IPS-20b (cell line): Measurements from ENCODE around the gene FAM13C.
A peak's percentile ranks its signal among the peaks of the same experiment; 100 is the strongest.

Experiments
- H3K27ac ChIP-seq: one replicate; pipeline ENCODE4 v1.5.1; 2013; ENCODE audit warnings: low read length
- H3K27me3 ChIP-seq: 2 replicates; pipeline ENCODE4 v1.6.1; 2013; ENCODE audit warnings: mild to moderate bottlenecking, low read length, inconsistent platforms; ENCODE audit not compliant: insufficient read depth
- H3K36me3 ChIP-seq: 2 replicates; pipeline ENCODE4 v1.6.1; 2013; ENCODE audit warnings: low read depth, mild to moderate bottlenecking, inconsistent platforms, low read length, moderate library complexity; ENCODE audit not compliant: insufficient read depth
- H3K4me1 ChIP-seq: 2 replicates; pipeline ENCODE4 v1.6.1; 2013; ENCODE audit warnings: mild to moderate bottlenecking, control low read depth, inconsistent platforms, low read length, moderate library complexity; ENCODE audit not compliant: insufficient read depth
- H3K4me3 ChIP-seq: 2 replicates; pipeline ENCODE4 v1.5.1; 2013; ENCODE audit warnings: mild to moderate bottlenecking, low read length, inconsistent platforms
- H3K9ac ChIP-seq: 2 replicates; pipeline ENCODE4 v1.6.1; 2013; ENCODE audit warnings: low read depth, mild to moderate bottlenecking, inconsistent platforms, low read length, moderate library complexity
- H3K9me3 ChIP-seq: 2 replicates; pipeline ENCODE4 v1.6.1; 2013; ENCODE audit warnings: mild to moderate bottlenecking, low read depth, low read length, inconsistent platforms; ENCODE audit not compliant: insufficient read depth

Gene FAM13C

DNA sequence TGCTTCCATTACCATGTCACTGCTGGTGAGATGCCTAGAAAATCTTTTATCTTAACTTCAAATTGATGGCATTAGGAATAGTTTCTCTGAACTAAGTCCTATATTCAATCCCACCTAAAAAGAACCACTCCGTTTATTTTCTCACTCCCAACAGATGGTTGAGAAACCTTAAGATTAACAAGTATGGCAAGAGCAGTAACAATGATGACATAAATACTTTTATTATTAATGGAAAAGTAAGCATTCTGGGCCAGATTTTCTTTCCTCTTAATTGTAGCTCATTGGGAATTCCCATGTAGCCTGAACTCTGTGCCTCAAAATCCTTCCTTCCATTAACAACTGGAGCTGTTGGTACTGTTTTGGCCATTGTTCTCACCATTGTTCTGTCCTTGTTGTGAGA is 21.1 kb upstream of the FAM13C start:
- H3K27me3 ChIP-seq, result no peaks in the 10 kb centered on the region
- no peaks in the 10 kb centered on the region; the same call in 1 of the 2 replicates for H3K4me1 ChIP-seq
- H3K9ac ChIP-seq, result no peak overlapping the region
- no peaks in the 10 kb centered on the region for H3K9me3 ChIP-seq
- H3K36me3 ChIP-seq, result no peaks in the 10 kb centered on the region
- H3K27ac ChIP-seq, result no peak overlapping the region
- H3K4me3 ChIP-seq, result no peak overlapping the region

DNA sequence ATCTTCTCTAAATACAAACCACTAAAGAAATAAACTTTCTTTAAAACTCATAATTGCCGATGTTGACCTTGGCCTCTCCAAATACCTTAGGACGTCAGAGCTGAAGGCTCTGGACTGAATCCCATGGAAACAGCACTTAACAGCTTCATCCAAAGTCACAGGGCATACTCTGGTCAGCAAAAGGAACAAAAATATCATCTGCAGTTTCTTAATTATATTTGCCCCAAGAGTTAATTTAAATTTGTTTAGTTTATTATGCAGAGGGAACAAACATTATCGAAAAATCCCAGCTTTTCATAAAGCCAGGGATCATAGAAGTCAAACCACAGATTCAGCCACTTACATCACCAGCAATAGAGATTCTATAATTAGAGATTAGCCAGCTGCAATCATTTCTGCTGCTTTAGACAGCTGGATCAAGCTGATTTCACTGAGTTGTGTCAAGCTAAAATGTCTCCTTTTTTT is 20.5 kb upstream of the FAM13C start:
- Histone ChIP-seq H3K4me3 (no peak overlapping the region), H3K9ac (no peak overlapping the region), H3K36me3 (no peaks in the 10 kb centered on the region), H3K27me3 (no peaks in the 10 kb centered on the region), H3K27ac (no peak overlapping the region), H3K9me3 (no peaks in the 10 kb centered on the region), H3K4me1 (no peaks in the 10 kb centered on the region; the same call in 1 of the 2 replicates)

DNA sequence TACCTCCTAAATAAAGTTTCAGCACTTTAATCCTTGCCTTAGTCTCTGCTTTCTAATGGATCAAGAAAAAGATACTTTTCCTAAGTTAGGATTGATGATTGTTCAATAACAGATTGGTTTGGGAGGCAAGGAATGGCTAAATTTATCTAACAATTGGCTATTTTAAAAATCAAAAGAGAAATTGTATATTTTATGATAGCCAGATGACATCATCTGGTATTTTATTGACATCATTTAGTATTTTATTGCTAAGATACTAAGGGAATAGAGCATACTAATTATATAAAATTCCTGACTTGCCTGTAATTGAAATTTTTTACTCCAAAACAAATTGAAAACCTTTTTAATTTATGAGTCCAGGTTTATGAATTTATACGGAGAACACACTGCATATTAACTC is 19.3 kb upstream of the FAM13C start:
- Histone ChIP-seq H3K27me3 (no peaks in the 10 kb centered on the region), H3K9ac (no peak overlapping the region), H3K4me3 (no peak overlapping the region), H3K36me3 (no peaks in the 10 kb centered on the region), H3K9me3 (no peaks in the 10 kb centered on the region), H3K4me1 (no peaks in the 10 kb centered on the region; the same call in 1 of the 2 replicates), H3K27ac (no peak overlapping the region)

DNA sequence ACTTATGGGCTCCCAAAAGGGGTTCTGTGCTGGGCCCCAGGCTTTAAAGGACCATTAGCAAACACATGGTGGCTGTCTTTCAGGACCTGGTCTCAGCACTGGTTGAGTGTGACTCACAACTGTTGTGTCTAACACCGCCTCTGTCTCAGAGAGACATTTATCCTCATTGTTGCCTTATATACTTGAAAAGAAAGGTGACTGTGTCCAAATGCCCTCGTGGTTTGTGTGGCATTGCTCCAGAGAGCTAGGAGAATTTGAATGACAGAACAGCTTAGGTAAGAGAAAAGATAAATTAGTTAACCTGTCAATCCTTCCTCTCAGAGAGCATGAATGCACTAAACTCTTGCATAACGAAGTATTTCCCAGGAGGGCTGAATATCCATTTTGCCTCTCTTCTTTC is 14.5 kb upstream of the FAM13C start:
- H3K4me3 ChIP-seq, result no peak overlapping the region
- H3K27ac ChIP-seq, result no peak overlapping the region
- no peaks in the 10 kb centered on the region for H3K4me1 ChIP-seq
- H3K9ac ChIP-seq, result no peak overlapping the region
- H3K36me3 ChIP-seq, result no peaks in the 10 kb centered on the region
- no peaks in the 10 kb centered on the region for H3K27me3 ChIP-seq
- H3K9me3 ChIP-seq, result no peaks in the 10 kb centered on the region

DNA sequence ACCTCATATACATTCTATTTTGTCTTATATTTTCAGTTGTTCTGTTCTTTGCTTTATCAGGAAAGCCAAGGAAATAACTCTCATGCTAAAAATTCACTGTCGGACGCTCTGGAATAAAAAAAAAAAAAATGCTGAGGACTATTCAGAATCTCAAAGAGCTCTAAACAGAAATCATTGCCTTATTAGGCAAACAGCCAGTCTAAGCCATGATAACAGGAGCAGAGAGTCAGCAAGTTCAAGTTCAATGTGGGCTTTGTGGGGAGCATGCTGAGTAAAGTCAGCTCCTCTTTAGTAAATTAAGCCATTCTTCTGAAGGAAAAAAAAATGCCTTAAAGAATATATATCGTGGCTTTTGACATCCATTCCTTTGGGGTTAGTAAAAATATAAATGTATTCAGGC is 13.6 kb upstream of the FAM13C start:
- H3K36me3 ChIP-seq, result no peaks in the 10 kb centered on the region
- H3K9me3 ChIP-seq, result no peaks in the 10 kb centered on the region
- H3K4me1 ChIP-seq, result no peaks in the 10 kb centered on the region
- H3K27me3 ChIP-seq, result no peaks in the 10 kb centered on the region
- H3K4me3 ChIP-seq, result no peak overlapping the region
- no peak overlapping the region for H3K27ac ChIP-seq
- H3K9ac ChIP-seq, result no peak overlapping the region

DNA sequence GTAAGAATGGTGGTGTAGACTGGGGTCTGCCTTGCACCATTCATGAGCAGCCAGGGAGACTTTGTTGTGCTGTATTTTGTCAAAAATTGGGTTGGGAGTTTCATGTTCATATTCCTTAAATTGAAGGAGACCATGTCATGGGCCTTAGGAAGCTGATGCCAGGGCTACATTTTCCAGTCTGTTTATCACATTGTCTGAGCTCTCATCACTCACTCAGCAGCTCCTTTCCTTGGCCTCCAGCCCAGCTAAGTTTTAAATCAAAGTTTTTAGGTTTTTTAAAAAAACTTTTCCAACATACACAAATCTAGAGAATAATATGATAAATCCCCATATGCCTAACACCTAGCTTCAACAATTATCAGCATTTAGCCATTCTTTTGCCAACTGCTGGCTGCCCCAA is 12.6 kb upstream of the FAM13C start:
- Histone ChIP-seq H3K9me3 (no peaks in the 10 kb centered on the region), H3K4me1 (no peaks in the 10 kb centered on the region), H3K27ac (no peak overlapping the region), H3K27me3 (no peaks in the 10 kb centered on the region), H3K9ac (no peak overlapping the region), H3K4me3 (no peak overlapping the region), H3K36me3 (no peaks in the 10 kb centered on the region)

DNA sequence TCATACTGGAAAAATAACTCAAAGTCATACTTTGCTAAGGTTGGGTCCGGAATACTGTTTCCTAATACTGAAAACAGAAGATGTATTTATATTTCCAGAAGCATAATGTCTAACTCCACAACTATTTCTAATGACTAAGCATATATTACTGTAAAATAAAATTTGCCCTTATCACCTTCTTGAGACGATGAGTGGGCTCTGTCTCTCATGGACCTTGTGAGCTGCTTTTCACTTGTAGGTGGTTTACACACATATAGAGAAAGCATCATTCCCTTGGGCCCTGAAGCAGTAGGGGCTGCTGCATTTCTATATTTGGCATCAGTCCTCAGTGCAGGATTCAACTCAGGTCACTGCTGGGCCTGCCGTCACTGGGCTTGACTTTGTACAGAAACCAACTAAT is 10.7 kb upstream of the FAM13C start:
- no peaks in the 10 kb centered on the region for H3K27me3 ChIP-seq
- H3K36me3 ChIP-seq, result no peaks in the 10 kb centered on the region
- no peak overlapping the region for H3K4me3 ChIP-seq
- H3K9me3 ChIP-seq, result no peaks in the 10 kb centered on the region
- no peaks in the 10 kb centered on the region for H3K4me1 ChIP-seq
- no peak overlapping the region for H3K27ac ChIP-seq
- H3K9ac ChIP-seq, result no peak overlapping the region

DNA sequence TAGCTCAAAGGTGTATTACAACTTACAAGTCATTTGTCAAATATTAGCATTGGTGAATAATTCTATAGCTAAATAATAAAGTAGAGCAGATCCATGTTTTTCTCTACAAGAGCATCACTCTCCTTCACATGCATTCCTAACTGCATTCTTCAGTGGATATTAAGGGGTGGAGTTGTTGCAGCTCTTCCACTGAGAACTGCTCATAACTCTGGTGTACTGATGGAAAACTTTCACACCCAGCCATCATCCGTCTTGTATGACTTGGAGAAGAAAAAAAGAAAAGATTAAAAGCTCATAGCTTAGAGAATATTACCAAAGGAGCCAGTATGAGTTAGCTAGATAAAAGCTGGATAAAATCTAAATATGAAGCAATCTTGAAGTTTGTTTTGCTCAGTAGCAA is 10.2 kb upstream of the FAM13C start:
- H3K36me3 ChIP-seq, result no peaks in the 10 kb centered on the region
- H3K9ac ChIP-seq, result no peak overlapping the region
- H3K27me3 ChIP-seq, result no peaks in the 10 kb centered on the region
- no peaks in the 10 kb centered on the region for H3K9me3 ChIP-seq
- no peak overlapping the region for H3K27ac ChIP-seq
- H3K4me1 ChIP-seq, result no peaks in the 10 kb centered on the region
- H3K4me3 ChIP-seq, result no peak overlapping the region

DNA sequence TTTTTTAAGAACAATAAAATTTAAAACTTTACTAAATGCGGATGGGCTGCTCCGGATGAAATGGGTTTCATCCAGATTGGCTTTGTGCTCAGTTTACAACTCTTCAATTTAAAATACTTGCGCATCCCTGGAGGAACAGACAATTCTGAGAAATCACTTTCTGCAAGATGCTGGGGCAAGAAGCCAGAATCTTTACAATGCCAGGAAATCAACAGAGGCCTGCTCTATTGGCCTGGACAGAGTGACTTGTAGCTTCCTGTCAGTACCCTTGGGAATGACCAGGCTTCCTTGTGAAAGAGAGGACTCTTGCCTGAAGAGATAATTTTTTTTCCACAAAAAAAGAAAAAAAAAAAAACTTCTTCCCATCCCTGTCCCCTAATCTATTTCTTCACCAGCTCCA is 3.9 kb upstream of the FAM13C start:
- Histone ChIP-seq H3K27ac (no peak overlapping the region), H3K4me3 (no peak overlapping the region), H3K9me3 (no peaks in the 10 kb centered on the region), H3K9ac (no peak overlapping the region), H3K36me3 (no peaks in the 10 kb centered on the region), H3K27me3 (peaks cover 36% of the 10 kb centered on the region), H3K4me1 (peaks cover 10% of the 10 kb centered on the region; the same call in 1 of the 2 replicates)

DNA sequence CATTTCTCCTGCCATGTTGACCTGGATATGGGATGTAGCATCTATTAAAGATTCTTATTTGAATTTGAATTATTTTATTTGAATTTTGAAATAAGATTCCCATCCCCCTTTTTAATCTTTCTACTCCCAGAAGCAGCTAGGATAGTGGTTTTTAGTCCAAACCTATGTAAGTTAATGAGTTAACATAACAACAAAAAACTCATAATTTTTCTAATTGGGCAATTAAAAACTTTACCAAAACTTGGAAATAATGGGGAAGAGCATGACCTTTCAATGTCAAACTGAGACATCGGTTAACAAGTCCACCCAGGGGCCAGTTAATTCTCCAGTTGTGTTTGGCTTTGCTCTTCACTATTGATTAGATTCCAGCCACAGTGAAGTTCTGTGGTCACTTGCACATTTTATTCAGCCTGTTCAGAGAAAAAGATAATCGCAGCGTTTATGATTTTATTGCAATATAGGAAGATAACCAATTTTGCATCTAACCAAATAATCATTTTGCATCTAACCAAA is 1.2 kb upstream of the FAM13C start:
- Histone ChIP-seq H3K4me1 (peaks cover 10% of the 10 kb centered on the region; the same call in 1 of the 2 replicates), H3K4me3 (peak overlapping the region; percentile 76; the same call in 1 of the 2 replicates), H3K27ac (no peak overlapping the region), H3K9ac (no peak overlapping the region), H3K36me3 (no peaks in the 10 kb centered on the region), H3K27me3 (peaks cover 58% of the 10 kb centered on the region), H3K9me3 (no peaks in the 10 kb centered on the region)

DNA sequence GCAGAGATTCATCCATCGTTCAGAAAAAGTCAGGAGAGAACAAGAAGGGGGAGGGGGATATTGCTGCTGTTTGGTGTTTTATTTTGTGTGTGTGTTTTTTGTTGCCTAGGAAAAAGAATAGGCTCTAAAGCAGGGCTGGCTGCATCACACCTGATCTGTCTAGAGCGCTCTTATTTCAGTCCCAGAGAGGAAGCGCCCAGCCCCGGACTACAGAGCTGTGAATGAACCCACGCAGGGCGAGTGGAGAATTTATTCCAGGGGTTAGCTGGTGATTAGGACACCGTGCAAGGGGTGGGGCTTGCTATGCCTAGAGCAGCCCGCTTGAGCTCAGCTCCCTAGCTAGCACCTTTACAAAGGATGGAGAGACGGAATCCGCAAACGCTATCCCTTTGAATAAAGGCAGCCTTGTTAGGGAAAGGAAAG is 621 bp upstream of the FAM13C start:
- H3K9ac ChIP-seq, result peak overlapping the region; percentile 70; the same call in 1 of the 2 replicates
- H3K27ac ChIP-seq, result no peak overlapping the region
- peak overlapping the region; percentile 76 for H3K4me3 ChIP-seq
- H3K36me3 ChIP-seq, result no peaks in the 10 kb centered on the region
- no peaks in the 10 kb centered on the region for H3K9me3 ChIP-seq
- H3K4me1 ChIP-seq, result peaks cover 10% of the 10 kb centered on the region; the same call in 1 of the 2 replicates
- peaks cover 58% of the 10 kb centered on the region for H3K27me3 ChIP-seq

DNA sequence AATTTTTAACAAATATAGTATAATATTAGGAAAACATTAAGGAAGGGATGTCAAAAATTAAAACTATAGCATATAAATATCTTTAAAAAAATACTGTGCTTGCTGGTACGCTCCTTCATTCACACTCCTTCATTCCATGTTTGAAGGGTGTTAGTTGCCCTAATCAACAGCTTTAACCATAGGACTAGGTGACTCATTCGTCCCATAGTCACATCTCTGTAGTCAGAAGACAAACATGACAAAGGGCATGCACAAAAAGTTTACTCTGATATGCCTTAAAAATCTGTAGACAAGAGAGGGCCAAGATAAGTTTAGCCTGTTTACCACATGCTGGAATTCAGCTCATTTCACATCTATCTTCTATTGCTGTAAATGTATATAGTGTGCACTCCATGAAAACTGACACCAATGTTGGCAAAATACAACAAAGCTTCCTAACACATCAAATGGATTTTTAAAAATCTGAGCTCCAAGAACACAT is 646 bp downstream of the FAM13C start:
- no peaks in the 10 kb centered on the region for H3K36me3 ChIP-seq
- no peaks in the 10 kb centered on the region for H3K9me3 ChIP-seq
- peak overlapping the region; percentile 70 for H3K9ac ChIP-seq
- H3K27ac ChIP-seq, result no peak overlapping the region
- peaks cover 58% of the 10 kb centered on the region for H3K27me3 ChIP-seq
- peaks cover 10% of the 10 kb centered on the region; the same call in 1 of the 2 replicates for H3K4me1 ChIP-seq
- H3K4me3 ChIP-seq, result peak overlapping the region; percentile 76
